Occipital lobe (tissue), 2 donors: ENCODE results near the gene YPEL4. TPM values are rescaled to one million over a fixed set of nuclear protein-coding genes. Genes with fewer than 3 reads are reported as not detected.
A peak's percentile ranks its signal among the peaks of the same experiment; 100 is the strongest.

Source experiments
- DNase-seq: peaks from one replicate; lab custom pipeline; 2025; lab: John Stamatoyannopoulos, UW
- total RNA-seq: library from RNA; depleted of rRNA; stranded (reverse); fragments of >200 nt; gene quantifications from one replicate; pipeline ENCODE4 v1.2.3, GENCODE V29; 2014

YPEL4 gene
- total RNA-seq, 1 donor from 2014 or later = 3.6 TPM

GRCh38 chr11:57633394-57634070, 16.2 kb downstream of the YPEL4 start:
- DNase-seq = no peak

- no peak for DNase-seq
These were observed 17.6 kb downstream of the YPEL4 start for GRCh38 chr11:57632116-57632515.

- DNase-seq = no peak
These were observed 19.5 kb downstream of the YPEL4 start for GRCh38 chr11:57630171-57630570.

GRCh38 chr11:57626895-57627294, 22.8 kb downstream of the YPEL4 start:
- DNase-seq = no peak

- DNase-seq = no peak
These were observed 24.8 kb downstream of the YPEL4 start for GRCh38 chr11:57624864-57625263.

- DNase-seq = no peak
These were observed 27.4 kb downstream of the YPEL4 start for GRCh38 chr11:57622263-57622662.

GRCh38 chr11:57620467-57620866, 29.2 kb downstream of the YPEL4 start:
- no peak for DNase-seq

- DNase-seq = no peak
These were observed 30.4 kb downstream of the YPEL4 start for GRCh38 chr11:57619331-57619730.

- no peak for DNase-seq
These were observed 31.3 kb downstream of the YPEL4 start for GRCh38 chr11:57618438-57618837.

- no peak for DNase-seq
These were observed 33.1 kb downstream of the YPEL4 start for GRCh38 chr11:57616595-57616994.

GRCh38 chr11:57615308-57615707, 34.4 kb downstream of the YPEL4 start:
- DNase-seq = no peak

GRCh38 chr11:57614234-57614772, 35.4 kb downstream of the YPEL4 start:
- DNase-seq = no peak

GRCh38 chr11:57610170-57610569, 39.5 kb downstream of the YPEL4 start:
- DNase-seq = no peak

- DNase-seq = no peak
These were observed 44.7 kb downstream of the YPEL4 start for GRCh38 chr11:57605028-57605420.

- DNase-seq = no peak
These were observed 45.2 kb downstream of the YPEL4 start for GRCh38 chr11:57604296-57605027.

GRCh38 chr11:57601297-57601696, 48.4 kb downstream of the YPEL4 start:
- DNase-seq = no peak

GRCh38 chr11:57599381-57599780, 50.3 kb downstream of the YPEL4 start:
- no peak for DNase-seq

GRCh38 chr11:57598831-57599155, 50.9 kb downstream of the YPEL4 start:
- no peak for DNase-seq

- peak; percentile 59 for DNase-seq
These were observed 51.5 kb downstream of the YPEL4 start for GRCh38 chr11:57597916-57598830.

- DNase-seq = no peak
These were observed 52.2 kb downstream of the YPEL4 start, which contains the start of gene SERPING1 for GRCh38 chr11:57597461-57597915. SERPING1 (plus strand) TSS chr11:57597685; CDS start chr11:57598271, 586 bp downstream.

- DNase-seq = no peak
These were observed 53.3 kb downstream of the YPEL4 start for GRCh38 chr11:57596266-57596885.
